GM18511 (cell line): ENCODE data around the gene IER5.
"Not testable (repeated sequence)": the region's sequence is repeated elsewhere in the genome, so short reads cannot be mapped to it uniquely, and the experiment has no call there.

ENCODE experiments used
- ATAC-seq: cut with Tn5 transposase; IDR thresholded peaks from one replicate; pipeline ENCODE4 v1.9.1; 2021; ENCODE audit warnings: mild to moderate bottlenecking, moderate library complexity; ENCODE audit not compliant: unreplicated experiment

IER5 gene

GRCh38 chr1:181088079-181089016 lies at the start of gene IER5:
IER5 (plus strand) TSS chr1:181088700; CDS start chr1:181088903, 203 bp downstream.
- ATAC-seq, result peak; percentile 69

DNA sequence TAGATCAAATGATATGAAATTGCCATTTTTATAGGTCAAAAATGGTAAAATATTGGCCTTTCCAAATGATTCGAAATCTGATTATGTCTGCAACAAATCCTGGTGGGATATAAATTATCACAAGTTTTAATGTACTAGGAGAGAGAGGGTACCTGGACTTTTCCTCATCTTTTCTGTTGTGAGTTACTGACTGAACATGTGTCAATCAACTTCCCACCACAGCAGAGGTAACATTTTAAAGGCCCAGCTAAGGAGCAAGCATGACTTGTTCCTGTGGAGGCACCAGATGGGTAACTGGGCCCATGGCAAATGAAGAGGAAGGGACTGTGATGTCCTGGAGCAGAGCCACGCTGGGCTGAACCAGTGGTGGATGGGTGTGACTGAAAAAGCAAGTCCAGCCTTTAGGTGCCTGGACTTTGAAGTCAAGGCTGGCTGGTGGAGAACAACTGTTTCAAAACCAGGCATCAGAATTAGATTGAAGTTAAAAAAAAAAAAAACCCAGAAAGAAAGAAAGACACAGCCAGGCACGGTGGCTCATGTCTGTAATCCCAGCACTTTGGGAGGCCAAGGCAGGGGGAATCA lies 48.1 kb upstream of the IER5 start:
- ATAC-seq, result no peak

DNA sequence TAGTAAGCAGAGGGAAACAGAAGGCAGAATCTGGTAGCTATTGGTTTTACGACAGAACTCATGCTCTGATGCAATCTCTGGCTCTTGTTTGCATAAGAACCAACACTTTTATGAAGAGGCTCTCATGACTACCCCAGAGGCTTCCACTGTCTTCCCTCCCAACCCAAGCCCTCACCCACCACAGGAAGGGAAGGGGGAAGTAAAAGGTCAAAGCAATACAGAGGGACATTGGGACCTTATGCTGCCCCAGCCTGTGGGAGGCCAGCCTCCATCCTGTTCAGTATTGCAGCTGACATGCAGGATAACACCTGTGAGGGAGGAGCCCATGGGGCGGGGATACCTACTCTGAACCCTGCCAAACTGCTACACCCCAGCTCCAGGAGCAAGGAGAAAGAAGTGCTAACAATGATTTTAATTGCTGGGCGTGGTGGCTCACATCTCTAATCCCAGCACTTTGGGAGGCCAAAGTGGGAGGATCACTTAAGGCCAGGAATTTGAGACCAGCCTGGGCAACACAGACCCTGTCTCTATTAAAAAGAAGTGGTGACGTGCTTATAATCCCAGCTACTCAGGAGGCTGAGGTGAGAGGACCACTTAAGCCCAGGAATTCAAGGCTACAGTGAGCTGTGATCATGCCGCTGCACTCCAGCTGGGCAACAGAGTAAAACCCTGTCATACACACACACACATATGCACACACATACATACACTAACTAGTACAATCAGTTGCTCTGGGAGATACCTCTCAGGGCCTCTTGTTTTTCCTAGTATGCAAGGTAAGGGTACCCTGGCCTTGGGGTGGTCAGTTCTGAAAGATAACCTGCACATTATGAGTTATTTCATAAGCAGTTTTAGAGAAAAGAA lies 45.2 kb upstream of the IER5 start:
- ATAC-seq, result no peak

DNA sequence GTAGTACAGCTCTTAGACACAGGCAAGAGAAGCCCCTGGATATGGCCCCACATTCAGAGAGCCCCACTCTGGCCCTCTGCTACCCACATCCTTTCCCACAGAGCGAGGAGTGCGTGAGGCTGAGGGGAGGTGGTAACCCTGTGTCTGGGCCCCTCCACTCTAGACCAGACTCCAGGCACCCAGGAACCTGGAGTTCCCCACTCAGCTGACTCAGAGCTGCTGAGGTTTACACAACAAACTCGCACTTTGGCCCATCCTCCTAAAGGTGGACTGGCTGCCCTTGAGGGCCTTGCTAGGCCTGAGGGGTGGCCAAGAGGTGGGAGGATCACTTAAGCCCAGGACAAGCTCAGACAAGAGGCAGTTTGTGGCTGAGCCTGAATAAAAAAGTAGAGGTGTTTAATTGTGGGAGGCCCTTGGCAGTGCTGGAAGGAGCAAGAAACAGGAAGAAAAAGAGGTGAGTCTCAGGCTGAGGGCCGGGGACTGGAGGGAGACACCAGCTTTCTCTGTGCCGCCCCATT lies 44.0 kb upstream of the IER5 start:
- peak; percentile 95 for ATAC-seq

DNA sequence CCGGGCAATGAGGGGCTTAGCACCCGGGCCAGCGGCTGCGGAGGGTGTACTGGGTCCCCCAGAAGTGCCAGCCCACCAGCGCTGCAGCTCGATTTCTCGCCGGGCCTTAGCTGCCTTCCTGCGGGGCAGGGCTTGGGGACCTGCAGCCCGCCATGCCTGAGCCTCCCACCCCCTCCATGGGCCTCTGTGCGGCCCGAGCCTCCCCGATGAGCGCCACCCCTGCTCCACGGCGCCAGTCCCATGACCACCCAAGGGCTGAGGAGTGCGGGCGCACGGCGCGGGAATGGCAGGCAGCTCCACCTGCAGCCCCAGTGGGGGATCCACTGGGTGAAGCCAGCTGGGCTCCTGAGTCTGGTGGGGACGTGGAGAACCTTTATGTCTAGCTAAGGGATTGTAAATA lies 42.6 kb upstream of the IER5 start:
- not testable (repeated sequence) for ATAC-seq

DNA sequence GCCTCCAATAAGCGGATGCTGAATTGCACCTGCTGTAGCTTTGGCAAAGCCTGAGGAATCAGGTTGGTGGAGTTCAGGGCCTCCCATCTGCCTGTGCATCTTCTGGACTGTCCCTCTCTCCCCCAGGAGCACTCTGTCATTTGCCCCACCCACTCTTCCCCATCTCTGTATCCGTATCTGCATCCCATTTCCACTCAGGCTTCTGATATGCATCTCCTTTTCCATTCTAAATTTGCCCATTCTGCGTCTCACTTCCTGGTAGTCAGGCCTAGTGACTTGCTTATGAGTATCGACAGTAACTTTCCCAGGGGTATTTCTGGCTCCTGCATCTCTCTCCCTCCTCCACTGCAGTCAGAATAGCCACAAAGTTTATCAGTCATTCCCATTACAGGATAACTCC lies 39.1 kb upstream of the IER5 start:
- no peak for ATAC-seq

- no peak for ATAC-seq
Observed at GRCh38 chr1:181050922-181051321, 37.6 kb upstream of the IER5 start.

GRCh38 chr1:181056560-181056959 lies 31.9 kb upstream of the IER5 start:
- no peak for ATAC-seq

GRCh38 chr1:181057079-181057478 lies 31.4 kb upstream of the IER5 start:
- no peak for ATAC-seq

- ATAC-seq, result no peak
Observed at GRCh38 chr1:181059435-181059834, 29.1 kb upstream of the IER5 start.

GRCh38 chr1:181060066-181060465 lies 28.4 kb upstream of the IER5 start:
- no peak for ATAC-seq

DNA sequence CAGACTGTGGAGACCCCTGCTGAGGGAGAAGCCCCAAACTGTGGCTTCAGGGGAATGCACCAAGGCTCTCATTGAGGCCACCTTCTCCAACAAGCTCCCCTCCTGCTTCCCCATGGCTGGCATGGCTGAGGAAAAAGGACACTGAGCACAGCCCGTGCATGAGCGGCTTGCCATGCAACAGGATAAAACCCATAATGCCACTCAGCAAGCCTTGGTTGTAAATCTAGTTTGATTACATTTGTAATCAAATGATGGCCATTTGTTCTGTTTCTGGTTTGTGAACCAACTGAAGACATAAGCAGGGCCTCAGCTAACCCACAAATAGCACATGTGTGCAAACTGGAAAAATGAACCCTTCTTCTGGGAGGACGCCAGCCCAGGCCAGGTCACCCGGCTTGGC lies 27.6 kb upstream of the IER5 start:
- not testable (repeated sequence) for ATAC-seq

DNA sequence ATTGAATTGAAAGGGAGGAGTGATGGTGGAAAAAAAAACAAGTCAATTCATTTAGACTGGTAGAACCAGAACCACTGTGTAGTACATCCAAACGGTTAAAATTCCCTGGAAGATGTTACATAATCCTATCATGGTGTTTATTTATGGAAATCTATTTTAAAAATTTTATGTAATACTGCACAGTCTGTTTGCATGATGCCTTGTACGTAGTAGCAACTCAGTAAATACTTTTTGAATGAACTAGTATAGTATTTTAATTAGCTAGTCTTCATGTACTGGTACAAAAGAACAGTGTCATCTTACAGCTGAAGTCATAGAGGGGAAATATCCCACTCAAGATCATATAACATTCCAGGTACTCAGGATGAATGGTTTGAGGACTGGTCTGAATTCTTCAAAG lies 27.0 kb upstream of the IER5 start:
- ATAC-seq, result no peak

DNA sequence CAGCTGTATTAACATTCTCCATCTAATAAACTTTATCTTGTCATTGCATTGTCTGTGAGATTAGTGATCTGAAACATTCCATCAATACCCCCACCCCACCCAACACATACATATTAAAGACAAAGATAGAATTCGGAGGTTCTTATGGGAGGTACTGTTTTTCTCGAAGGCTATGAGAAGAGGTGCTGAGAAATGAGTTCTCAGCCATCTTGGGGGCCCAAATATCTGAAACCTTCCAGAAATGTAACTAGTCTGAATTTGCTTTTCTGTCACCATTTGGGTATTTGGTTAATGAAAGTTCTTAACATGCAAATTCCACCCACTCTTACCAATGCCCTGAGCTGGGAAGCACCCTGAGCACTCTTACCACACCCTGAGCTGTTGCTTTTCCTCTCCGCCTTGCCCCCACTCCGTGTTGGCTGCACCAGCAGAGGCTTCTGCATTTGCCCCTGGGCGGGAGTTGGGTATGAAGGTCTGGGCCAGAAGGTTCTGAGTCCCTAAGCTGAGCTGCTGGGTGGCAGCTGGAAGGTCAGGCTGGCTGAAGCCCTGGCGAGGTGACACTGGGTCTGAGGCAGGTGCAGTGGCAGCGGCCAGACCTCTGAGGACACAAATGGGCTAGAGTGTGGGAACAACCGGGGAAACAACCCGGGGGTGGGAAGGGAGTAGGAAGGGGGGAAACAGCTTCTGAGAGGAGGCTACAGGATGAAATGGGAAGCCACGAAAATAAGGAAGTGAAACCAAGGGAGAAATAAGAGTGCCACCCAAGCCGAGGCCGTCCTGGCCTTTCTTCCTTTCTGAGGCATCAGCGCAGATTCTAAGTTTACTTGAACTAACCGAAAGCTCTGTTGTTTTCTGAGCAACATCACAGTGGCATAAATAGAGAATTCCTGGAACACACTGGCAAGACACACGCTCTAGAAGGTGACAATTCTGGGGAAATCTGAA lies 26.3 kb upstream of the IER5 start:
- ATAC-seq, result peak; percentile 85

DNA sequence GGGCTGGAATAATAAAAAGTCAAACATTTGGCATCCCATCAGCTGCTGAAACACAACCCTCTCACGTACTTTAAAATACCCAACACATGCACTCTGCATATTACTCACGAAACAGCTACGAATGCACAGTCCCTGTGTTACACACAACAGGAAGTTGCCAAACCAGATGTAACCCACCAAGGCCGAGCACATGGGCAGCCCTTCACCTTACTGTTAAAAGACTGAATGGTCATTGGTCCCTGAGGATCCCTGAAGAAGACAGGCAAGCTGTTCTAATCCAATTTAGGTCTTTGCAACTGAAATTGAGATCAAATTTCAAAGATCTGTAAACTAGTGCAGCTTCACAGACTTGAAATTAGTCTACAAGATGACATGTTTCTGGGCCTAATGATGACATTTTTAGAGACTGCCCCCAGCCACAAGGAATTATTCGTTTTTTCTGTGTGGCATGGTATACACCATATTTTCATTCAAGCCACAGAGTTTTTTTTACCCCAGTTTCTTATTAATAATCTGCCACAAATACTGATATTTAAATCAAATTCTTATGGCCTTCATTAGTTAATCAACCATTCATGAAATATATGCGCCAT lies 25.6 kb upstream of the IER5 start:
- ATAC-seq, result peak; percentile 81

- ATAC-seq, result no peak
Observed at GRCh38 chr1:181064011-181064623, 24.4 kb upstream of the IER5 start.

DNA sequence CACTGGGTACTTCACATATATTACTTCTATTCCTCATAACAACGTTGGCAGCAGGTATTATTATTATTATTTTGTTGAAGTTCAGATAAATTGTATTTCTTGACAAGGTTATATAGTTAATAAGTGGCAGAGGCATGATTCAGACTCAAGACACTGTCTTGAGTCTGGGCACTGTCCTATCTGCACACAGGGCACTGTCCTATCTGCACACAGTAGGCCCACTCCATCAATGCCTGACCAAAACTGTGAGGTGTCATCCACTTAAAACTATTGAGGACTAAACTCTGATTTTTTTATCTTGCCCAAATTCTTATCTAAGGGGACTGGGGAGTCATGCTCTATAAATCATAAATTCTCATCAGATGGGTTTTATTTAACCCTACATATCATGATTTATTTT lies 23.8 kb upstream of the IER5 start:
- ATAC-seq, result no peak

DNA sequence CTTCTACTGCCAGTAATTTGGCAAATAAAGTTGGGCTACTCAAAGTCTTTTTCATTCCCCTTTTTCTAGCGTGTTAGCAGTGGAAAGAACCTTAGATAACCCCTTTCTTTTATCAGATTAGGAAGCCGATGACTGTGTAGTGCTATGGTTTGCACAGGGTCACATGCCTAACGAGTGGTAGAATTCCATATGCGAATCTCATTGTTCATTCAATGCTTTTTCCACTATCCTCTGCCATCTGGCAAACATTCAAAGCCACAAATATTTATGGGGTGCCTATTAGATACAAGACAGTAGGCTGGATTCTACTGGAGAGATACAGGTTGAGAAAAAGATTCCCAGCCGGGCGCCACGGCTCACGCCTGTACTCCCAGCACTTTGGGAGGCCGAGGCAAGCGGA lies 14.9 kb upstream of the IER5 start:
- no peak for ATAC-seq

DNA sequence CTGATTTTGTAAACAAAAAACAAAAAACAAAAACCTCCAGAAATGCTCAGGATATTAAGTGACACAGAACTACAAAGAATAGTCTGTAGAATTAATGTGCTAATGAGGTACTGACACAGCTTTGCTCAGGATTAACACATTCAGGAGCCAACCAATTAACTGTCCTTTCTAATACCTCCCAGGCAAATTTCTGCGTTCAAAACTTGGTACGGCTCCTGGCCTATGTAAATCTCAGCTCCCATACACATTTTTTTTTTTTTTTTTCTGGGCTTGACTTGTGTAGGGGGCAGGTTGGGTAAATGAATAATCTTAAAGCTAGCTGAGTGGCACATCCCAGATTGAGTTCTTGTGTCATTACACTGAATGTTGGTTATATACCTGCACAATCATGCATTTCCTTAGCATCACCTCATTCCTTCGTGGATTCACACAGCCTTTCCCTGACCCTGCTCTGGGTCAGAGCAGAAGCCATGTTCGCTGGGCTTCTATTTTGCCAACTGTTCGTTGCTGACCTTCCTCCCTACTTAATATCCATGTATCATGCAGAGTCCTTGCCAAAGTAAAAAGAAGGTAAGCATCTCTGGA lies 12.6 kb upstream of the IER5 start:
- ATAC-seq, result no peak
